ENCODE measurements around the gene FGF14. TPM values are rescaled to one million over a fixed set of nuclear protein-coding genes. Genes with fewer than 3 reads are reported as not detected.

FGF14 gene
- total RNA-seq, 1 experiment from 2014 or later = 0.22 TPM

- Histone ChIP-seq H3K56ac (ENCODE audit: insufficient read length, low read depth, low read length) (no peak overlapping the region), H3K4me2 (ENCODE audit: insufficient read depth, insufficient read length, low read length) (no peak overlapping the region), H4K5ac (ENCODE audit: insufficient read length, low read depth, low read length) (no peak overlapping the region), H3T11ph (ENCODE audit: low read length) (no peak overlapping the region), H2AK5ac (ENCODE audit: insufficient read length, low read length) (no peak overlapping the region), H3K27ac (ENCODE audit: insufficient read length, low read depth, low read length) (no peak overlapping the region), H2BK20ac (ENCODE audit: low read depth, low read length, poor library complexity, severe bottlenecking) (no peak overlapping the region), H2AFZ (ENCODE audit: low read length) (no peak overlapping the region), H4K20me1 (ENCODE audit: control insufficient read depth, insufficient read depth, insufficient read length) (no peaks in the 10 kb centered on the region), H3K27me3 (ENCODE audit: insufficient read depth, low read length) (no peaks in the 10 kb centered on the region), H3K9ac (ENCODE audit: extremely low read depth, insufficient read length, low read length) (no peak overlapping the region), H3K9me3 (ENCODE audit: control insufficient read depth, low read depth, low read length) (no peaks in the 10 kb centered on the region), H2BK5ac (ENCODE audit: insufficient read length, low read length) (no peak overlapping the region), H3K14ac (ENCODE audit: insufficient read depth, low read length) (no peak overlapping the region), H3K18ac (ENCODE audit: insufficient read length, low read depth, low read length) (no peak overlapping the region), H3K23ac (ENCODE audit: insufficient read length, low read depth, low read length) (no peak overlapping the region), H4K91ac (ENCODE audit: insufficient read length, low read depth, low read length) (no peak overlapping the region), H2BK15ac (ENCODE audit: low read depth, low read length) (no peak overlapping the region), H3K23me2 (ENCODE audit: insufficient read length, low read depth, low read length, poor library complexity, severe bottlenecking) (no peaks in the 10 kb centered on the region), H3K79me2 (ENCODE audit: insufficient read depth, low read length) (no peaks in the 10 kb centered on the region), H4K8ac (replicated peaks; ENCODE audit: insufficient read length, low read depth, low read length) (no peak overlapping the region), H2BK120ac (ENCODE audit: low read depth, low read length, poor library complexity, severe bottlenecking) (no peak overlapping the region), H2BK12ac (ENCODE audit: insufficient read length, low read depth, low read length) (no peak overlapping the region), H3K79me1 (ENCODE audit: insufficient read depth, low read depth, low read length, poor library complexity, severe bottlenecking) (no peaks in the 10 kb centered on the region), H3K4me1 (ENCODE audit: insufficient read depth, low read length) (no peaks in the 10 kb centered on the region), H3K4ac (ENCODE audit: low read depth, low read length) (no peak overlapping the region)
- no CpG with 5 or more reads among the region's 2 CpGs for WGBS (ENCODE audit: extremely low coverage, insufficient read length, low lambda C conversion rate)
- Mint-ChIP-seq H3K27ac (no peak overlapping the region), H3K9me3 (peaks cover 32 to 35% of the 10 kb centered on the region in 2 experiments), H3K36me3 (ENCODE audit: insufficient read depth in 1 of 3, low read depth in 3 of 3) (peaks cover 8 to 17% (median 11%) of the 10 kb centered on the region in 3 experiments), H3K4me1 (no peaks in the 10 kb centered on the region), H3K4me3 (no peak overlapping the region), H3K27me3 (ENCODE audit: low read depth) (no peaks in the 10 kb centered on the region; the same call in 1 of the 2 replicates)
- no peak for DNase-seq
- TF ChIP-seq CTCF (conservative IDR thresholded peaks at IDR 0.05) = no peak
Observed at GRCh38 chr13:102422690-102423089, 20.8 kb upstream of the FGF14 start.

All from H9 (cell line).